Hematopoietic multipotent progenitor cell treated with erythropoietin and hydrocortisone succinate and interleukin-3 and kit ligand, for 17 days (in vitro differentiated cells): ENCODE results near the gene EPHA2.

Experiments
- DNase-seq: peaks from one replicate; pipeline ENCODE4 v3.0.0-alpha.2; 2015; ENCODE audit warnings: low spot score

The EPHA2 gene

GRCh38 chr1:16091296-16091695, 64.6 kb downstream of the EPHA2 start:
- no peak for DNase-seq

GRCh38 chr1:16090076-16090826, 65.6 kb downstream of the EPHA2 start:
- DNase-seq: no peak

- no peak for DNase-seq
Measured at GRCh38 chr1:16088996-16089395, 66.9 kb downstream of the EPHA2 start.

- DNase-seq: no peak
Measured at GRCh38 chr1:16088351-16088911, 67.4 kb downstream of the EPHA2 start.

GRCh38 chr1:16087733-16088132, 68.1 kb downstream of the EPHA2 start:
- DNase-seq: no peak

- DNase-seq: no peak
Measured at GRCh38 chr1:16085522-16085921, 70.3 kb downstream of the EPHA2 start.

- DNase-seq: no peak
Measured at GRCh38 chr1:16083486-16083885, 72.4 kb downstream of the EPHA2 start.

- peak; percentile 79 for DNase-seq
Measured at GRCh38 chr1:16082283-16083038, 73.4 kb downstream of the EPHA2 start.

- no peak for DNase-seq
Measured at GRCh38 chr1:16081636-16082035, 74.2 kb downstream of the EPHA2 start.

- DNase-seq: no peak
Measured at GRCh38 chr1:16080422-16081150, 75.3 kb downstream of the EPHA2 start.

GRCh38 chr1:16078925-16079656, 76.8 kb downstream of the EPHA2 start:
- DNase-seq: peak; percentile 60

- no peak for DNase-seq
Measured at GRCh38 chr1:16077406-16078245, 78.2 kb downstream of the EPHA2 start.

GRCh38 chr1:16076865-16077238, 79.0 kb downstream of the EPHA2 start:
- no peak for DNase-seq

GRCh38 chr1:16076031-16076864, 79.6 kb downstream of the EPHA2 start:
- DNase-seq: no peak

- DNase-seq: no peak
Measured at GRCh38 chr1:16075337-16076030, 80.4 kb downstream of the EPHA2 start.
